Liver (tissue), 9 donors: Measurements from ENCODE around the gene CLCA1. TPM values are rescaled to one million over a fixed set of nuclear protein-coding genes. Genes with fewer than 3 reads are reported as not detected.

ENCODE experiments used
- DNase-seq: peaks from one replicate; pipeline ENCODE4 v3.0.0-alpha.2; 2017; ENCODE audit warnings: low spot score
- H3K27ac ChIP-seq, 2 donors: one replicate each; pipeline ENCODE4 v1.7.0; 2013; ENCODE audit warnings: inconsistent platforms in 2 of 2, low read length in 2 of 2, control low read depth in 1 of 2, low read depth in 1 of 2, mild to moderate bottlenecking in 1 of 2
- H3K27me3 ChIP-seq, 4 donors: one replicate each; pipeline versions ENCODE4 v1.6.1 to v1.7.0; 2013; ENCODE audit warnings: low read length in 3 of 4, inconsistent platforms in 1 of 4, mild to moderate bottlenecking in 1 of 4, moderate library complexity in 1 of 4; ENCODE audit not compliant: control insufficient read depth in 4 of 4, insufficient read depth in 4 of 4
- H3K36me3 ChIP-seq, 4 donors: one replicate each; pipeline versions ENCODE4 v1.6.1 to v1.7.0; 2013; ENCODE audit warnings: low read length in 3 of 4, mild to moderate bottlenecking in 3 of 4, low read depth in 1 of 4, moderate library complexity in 1 of 4; ENCODE audit not compliant: control insufficient read depth in 4 of 4, insufficient read depth in 3 of 4
- H3K4me1 ChIP-seq, 4 donors: one replicate each; pipeline versions ENCODE4 v1.6.1 to v1.7.0; 2013; ENCODE audit warnings: low read length in 3 of 4, mild to moderate bottlenecking in 3 of 4, moderate library complexity in 1 of 4; ENCODE audit not compliant: control insufficient read depth in 4 of 4, insufficient read depth in 4 of 4
- H3K4me3 ChIP-seq, 3 donors: one replicate each; pipeline versions ENCODE4 v1.6.1 to v1.7.0; 2013; ENCODE audit warnings: low read length in 3 of 3, control low read depth in 1 of 3, low read depth in 1 of 3, mild to moderate bottlenecking in 1 of 3
- H3K9ac ChIP-seq, 2 donors: one replicate each; pipeline ENCODE4 v1.7.0; 2013; ENCODE audit warnings: low read length in 2 of 2, mild to moderate bottlenecking in 2 of 2, moderate library complexity in 2 of 2, control low read depth in 1 of 2, low read depth in 1 of 2
- H3K9me3 ChIP-seq, 4 donors: one replicate each; pipeline versions ENCODE4 v1.6.1 to v1.7.0; 2013; ENCODE audit warnings: low read length in 3 of 4; ENCODE audit not compliant: control insufficient read depth in 4 of 4
- EGR1 ChIP-seq, 2 donors: IDR thresholded peaks; 2 replicates each; pipeline ENCODE4 v1.6.1; 2016 to 2018; ENCODE audit warnings: antibody characterized with exemption in 2 of 2, low read depth in 2 of 2
- FOXA1 ChIP-seq: IDR thresholded peaks from 2 replicates; pipeline ENCODE4 v1.6.1; 2016; ENCODE audit warnings: antibody characterized with exemption
- GABPA ChIP-seq, 2 donors: IDR thresholded peaks in 1 of 2; conservative IDR thresholded peaks in 1 of 2; 2 replicates each; pipeline ENCODE4 v1.6.1; 2016; ENCODE audit warnings: antibody characterized with exemption in 2 of 2, mild to moderate bottlenecking in 1 of 2, moderate library complexity in 1 of 2
- HNF4G ChIP-seq: IDR thresholded peaks from 2 replicates; pipeline ENCODE4 v1.6.1; 2016; ENCODE audit warnings: antibody characterized with exemption
- JUND ChIP-seq, 2 donors: IDR thresholded peaks; 2 replicates each; pipeline ENCODE4 v1.6.1; 2016; ENCODE audit warnings: antibody characterized with exemption in 2 of 2
- NR2F2 ChIP-seq: IDR thresholded peaks from 2 replicates; pipeline ENCODE4 v1.6.1; 2016; ENCODE audit warnings: antibody characterized with exemption
- RAD21 ChIP-seq, 2 donors: IDR thresholded peaks; 2 replicates each; pipeline ENCODE4 v1.6.1; 2016; ENCODE audit warnings: antibody characterized with exemption in 2 of 2, mild to moderate bottlenecking in 2 of 2
- SP1 ChIP-seq: IDR thresholded peaks from 2 replicates; pipeline ENCODE4 v1.6.1; 2018; ENCODE audit warnings: antibody characterized with exemption, mild to moderate bottlenecking
- TAF1 ChIP-seq: conservative IDR thresholded peaks from 2 replicates; pipeline ENCODE4 v1.6.1; 2016; ENCODE audit warnings: antibody characterized with exemption, mild to moderate bottlenecking
- WGBS: extraction: QIAGEN DNeasy Blood & Tissue Kit; methylation state at CpG from one replicate; pipeline ENCODE4 v1.1.7; 2013; 5-methylcytosine and 5-hydroxymethylcytosine counted together
- polyA plus RNA-seq, 2 donors: library from polyadenylated mRNA; stranded (reverse) in 1 of 2; unstranded in 1 of 2; fragments of 200-250 nt in 1 of 2; fragments of >200 nt in 1 of 2; fragmentation: Nextera tagmentation in 1 of 2; extraction: Ambion mirVana in 1 of 2; gene quantifications; one replicate each; pipeline versions ENCODE4 v1.2.1 to v1.2.3, GENCODE V29; 2013 to 2015
- total RNA-seq, 2 donors: library from RNA; depleted of rRNA; stranded (reverse); fragments of >200 nt; gene quantifications; one replicate each; pipeline ENCODE4 v1.2.3, GENCODE V29; 2014
- TF ChIP-seq, protein P1 (sequence below): IDR thresholded peaks from 2 replicates; pipeline ENCODE4 v1.6.1; 2016; ENCODE audit warnings: antibody characterized with exemption, mild to moderate bottlenecking
- TF ChIP-seq, protein P2 (sequence below): fragments of 150-350 bp; IDR thresholded peaks from 2 replicates; pipeline ENCODE4 v1.5.1; 2017; ENCODE audit warnings: improper control_type of control experiment, low read depth, low read length; ENCODE audit not compliant: missing input control
- TF ChIP-seq, protein P3 (sequence below): IDR thresholded peaks from 2 replicates; pipeline ENCODE4 v1.6.1; 2016; ENCODE audit warnings: antibody characterized with exemption
- TF ChIP-seq, protein P4 (sequence below): IDR thresholded peaks from 2 replicates; pipeline ENCODE4 v1.6.1; 2016; ENCODE audit warnings: antibody characterized with exemption
- donor health status: healthy.
- donor health status: healthy.
- donor health status: healthy.
- donor health status: healthy.
- donor health status: healthy.

Gene CLCA1
- total and polyA plus RNA-seq, 4 donors = not detected

DNA sequence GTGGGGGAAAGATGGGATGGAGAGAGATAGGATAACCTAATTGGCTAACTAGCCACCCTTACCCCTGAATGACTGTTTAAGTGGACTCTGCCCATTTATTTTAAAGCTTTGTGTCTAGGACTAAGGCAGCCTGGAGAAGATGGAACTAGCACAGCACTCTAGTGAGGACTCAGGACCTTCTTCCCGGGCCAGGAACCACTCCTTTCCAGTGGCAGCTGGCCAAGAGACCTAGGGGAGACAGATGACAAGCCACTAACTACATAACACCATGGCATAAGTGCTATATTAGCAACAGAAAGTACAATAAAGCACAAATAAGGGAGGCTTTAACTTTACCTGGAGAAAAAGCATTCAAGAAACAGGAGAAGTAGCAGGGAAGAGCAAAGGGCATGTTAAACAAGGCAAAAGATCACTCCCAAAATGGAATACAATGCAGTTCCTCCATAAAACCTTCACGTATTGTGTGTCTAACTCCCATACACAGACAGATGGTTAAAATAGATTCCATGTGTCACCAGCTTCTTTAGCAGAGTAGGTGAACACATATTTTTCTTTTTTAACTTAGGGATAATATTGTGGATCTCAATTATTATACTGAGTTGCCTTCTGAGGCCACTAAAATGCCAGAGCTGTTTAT lies 20.6 kb downstream of the CLCA1 start (continued):
- TF ChIP-seq, protein P1, sequence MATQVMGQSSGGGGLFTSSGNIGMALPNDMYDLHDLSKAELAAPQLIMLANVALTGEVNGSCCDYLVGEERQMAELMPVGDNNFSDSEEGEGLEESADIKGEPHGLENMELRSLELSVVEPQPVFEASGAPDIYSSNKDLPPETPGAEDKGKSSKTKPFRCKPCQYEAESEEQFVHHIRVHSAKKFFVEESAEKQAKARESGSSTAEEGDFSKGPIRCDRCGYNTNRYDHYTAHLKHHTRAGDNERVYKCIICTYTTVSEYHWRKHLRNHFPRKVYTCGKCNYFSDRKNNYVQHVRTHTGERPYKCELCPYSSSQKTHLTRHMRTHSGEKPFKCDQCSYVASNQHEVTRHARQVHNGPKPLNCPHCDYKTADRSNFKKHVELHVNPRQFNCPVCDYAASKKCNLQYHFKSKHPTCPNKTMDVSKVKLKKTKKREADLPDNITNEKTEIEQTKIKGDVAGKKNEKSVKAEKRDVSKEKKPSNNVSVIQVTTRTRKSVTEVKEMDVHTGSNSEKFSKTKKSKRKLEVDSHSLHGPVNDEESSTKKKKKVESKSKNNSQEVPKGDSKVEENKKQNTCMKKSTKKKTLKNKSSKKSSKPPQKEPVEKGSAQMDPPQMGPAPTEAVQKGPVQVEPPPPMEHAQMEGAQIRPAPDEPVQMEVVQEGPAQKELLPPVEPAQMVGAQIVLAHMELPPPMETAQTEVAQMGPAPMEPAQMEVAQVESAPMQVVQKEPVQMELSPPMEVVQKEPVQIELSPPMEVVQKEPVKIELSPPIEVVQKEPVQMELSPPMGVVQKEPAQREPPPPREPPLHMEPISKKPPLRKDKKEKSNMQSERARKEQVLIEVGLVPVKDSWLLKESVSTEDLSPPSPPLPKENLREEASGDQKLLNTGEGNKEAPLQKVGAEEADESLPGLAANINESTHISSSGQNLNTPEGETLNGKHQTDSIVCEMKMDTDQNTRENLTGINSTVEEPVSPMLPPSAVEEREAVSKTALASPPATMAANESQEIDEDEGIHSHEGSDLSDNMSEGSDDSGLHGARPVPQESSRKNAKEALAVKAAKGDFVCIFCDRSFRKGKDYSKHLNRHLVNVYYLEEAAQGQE = no peak

DNA sequence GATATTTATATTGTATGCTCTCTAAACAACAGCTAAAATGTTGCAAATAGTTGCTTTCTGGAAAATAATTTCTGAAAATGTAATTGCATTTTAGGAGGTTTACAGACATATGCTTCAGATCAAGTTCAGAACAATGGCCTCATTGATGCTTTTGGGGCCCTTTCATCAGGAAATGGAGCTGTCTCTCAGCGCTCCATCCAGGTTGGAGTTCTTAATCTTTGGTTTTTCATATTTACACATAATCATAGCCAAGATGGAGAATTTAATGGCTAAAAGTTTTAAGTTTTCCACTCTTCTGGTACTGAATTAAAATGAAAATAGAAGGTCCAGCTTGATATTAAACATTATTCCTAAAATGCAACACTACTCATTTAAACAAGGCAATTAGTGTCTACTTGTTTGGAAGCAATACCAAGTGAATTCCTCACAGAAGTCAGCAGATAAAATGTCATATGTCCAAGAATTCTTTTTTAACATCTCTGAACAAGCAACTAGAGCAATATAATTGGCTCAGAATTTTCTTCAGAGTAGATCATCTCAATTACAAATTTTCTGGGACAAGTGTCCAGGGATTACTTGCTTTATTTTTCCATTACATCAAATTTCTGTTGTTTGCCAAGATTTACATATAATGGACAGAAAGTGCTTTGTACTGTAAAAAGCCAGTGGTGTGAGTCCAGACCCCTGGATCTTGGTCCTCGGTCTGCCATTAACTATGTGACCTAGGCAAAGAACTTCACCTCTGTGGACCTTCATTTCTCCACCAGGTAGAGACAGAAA lies 22.6 kb downstream of the CLCA1 start:
- H3K9me3 ChIP-seq = no peaks in the 10 kb centered on the region
- H3K27me3 ChIP-seq = no peaks in the 10 kb centered on the region
- no peak overlapping the region for H3K27ac ChIP-seq
- no peaks in the 10 kb centered on the region for H3K36me3 ChIP-seq
- WGBS = 95% methylated on average over 2 of the region's 2 CpGs
- no peaks in the 10 kb centered on the region for H3K4me1 ChIP-seq
- H3K9ac ChIP-seq = no peak overlapping the region
- TF ChIP-seq, protein P2, sequence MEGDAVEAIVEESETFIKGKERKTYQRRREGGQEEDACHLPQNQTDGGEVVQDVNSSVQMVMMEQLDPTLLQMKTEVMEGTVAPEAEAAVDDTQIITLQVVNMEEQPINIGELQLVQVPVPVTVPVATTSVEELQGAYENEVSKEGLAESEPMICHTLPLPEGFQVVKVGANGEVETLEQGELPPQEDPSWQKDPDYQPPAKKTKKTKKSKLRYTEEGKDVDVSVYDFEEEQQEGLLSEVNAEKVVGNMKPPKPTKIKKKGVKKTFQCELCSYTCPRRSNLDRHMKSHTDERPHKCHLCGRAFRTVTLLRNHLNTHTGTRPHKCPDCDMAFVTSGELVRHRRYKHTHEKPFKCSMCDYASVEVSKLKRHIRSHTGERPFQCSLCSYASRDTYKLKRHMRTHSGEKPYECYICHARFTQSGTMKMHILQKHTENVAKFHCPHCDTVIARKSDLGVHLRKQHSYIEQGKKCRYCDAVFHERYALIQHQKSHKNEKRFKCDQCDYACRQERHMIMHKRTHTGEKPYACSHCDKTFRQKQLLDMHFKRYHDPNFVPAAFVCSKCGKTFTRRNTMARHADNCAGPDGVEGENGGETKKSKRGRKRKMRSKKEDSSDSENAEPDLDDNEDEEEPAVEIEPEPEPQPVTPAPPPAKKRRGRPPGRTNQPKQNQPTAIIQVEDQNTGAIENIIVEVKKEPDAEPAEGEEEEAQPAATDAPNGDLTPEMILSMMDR = no peak
- TF ChIP-seq TAF1 (no peak), RAD21 (IDR thresholded peaks at IDR 0.05) (no peak), JUND (IDR thresholded peaks at IDR 0.05) (no peak), NR2F2 (no peak)
- DNase-seq = no peak
- H3K4me3 ChIP-seq = no peak overlapping the region

DNA sequence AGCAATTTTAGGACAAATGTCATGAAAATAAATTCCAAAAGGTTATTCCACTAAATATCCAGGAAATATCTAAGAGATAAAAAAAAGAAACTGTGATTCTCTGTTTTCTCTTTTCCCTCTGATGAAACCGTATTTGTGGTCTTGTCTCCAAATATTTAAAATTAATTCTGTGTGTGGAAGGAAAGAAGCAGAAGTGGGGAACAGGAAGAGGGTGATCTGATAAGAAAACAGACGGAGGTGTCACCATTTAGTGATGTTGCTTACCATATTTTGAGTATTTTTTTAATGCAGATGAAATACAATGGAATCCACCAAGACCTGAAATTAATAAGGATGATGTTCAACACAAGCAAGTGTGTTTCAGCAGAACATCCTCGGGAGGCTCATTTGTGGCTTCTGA lies 29.6 kb downstream of the CLCA1 start:
- Histone ChIP-seq H3K4me3 (no peak overlapping the region), H3K9me3 (no peaks in the 10 kb centered on the region), H3K4me1 (peaks cover 0 to 5% (median 1%) of the 10 kb centered on the region in 4 donors), H3K36me3 (no peaks in the 10 kb centered on the region), H3K27me3 (no peaks in the 10 kb centered on the region), H3K27ac (no peak overlapping the region), H3K9ac (no peak overlapping the region)
- WGBS = 71% methylated on average over 3 of the region's 3 CpGs
- no peak for DNase-seq
- TF ChIP-seq, protein P1 = no peak
- TF ChIP-seq EGR1 (IDR thresholded peaks at IDR 0.05; ENCODE audit: low read depth in 2 of 2) (no peak), GABPA (IDR thresholded peaks at IDR 0.05 in 1 of 2, conservative IDR thresholded peaks at IDR 0.05 in 1 of 2) (no peak), HNF4G (no peak), FOXA1 (no peak), SP1 (no peak), RAD21 (IDR thresholded peaks at IDR 0.05) (no peak), NR2F2 (no peak)
- TF ChIP-seq, protein P2 = no peak
- TF ChIP-seq, protein P3, sequence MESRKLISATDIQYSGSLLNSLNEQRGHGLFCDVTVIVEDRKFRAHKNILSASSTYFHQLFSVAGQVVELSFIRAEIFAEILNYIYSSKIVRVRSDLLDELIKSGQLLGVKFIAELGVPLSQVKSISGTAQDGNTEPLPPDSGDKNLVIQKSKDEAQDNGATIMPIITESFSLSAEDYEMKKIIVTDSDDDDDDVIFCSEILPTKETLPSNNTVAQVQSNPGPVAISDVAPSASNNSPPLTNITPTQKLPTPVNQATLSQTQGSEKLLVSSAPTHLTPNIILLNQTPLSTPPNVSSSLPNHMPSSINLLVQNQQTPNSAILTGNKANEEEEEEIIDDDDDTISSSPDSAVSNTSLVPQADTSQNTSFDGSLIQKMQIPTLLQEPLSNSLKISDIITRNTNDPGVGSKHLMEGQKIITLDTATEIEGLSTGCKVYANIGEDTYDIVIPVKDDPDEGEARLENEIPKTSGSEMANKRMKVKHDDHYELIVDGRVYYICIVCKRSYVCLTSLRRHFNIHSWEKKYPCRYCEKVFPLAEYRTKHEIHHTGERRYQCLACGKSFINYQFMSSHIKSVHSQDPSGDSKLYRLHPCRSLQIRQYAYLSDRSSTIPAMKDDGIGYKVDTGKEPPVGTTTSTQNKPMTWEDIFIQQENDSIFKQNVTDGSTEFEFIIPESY = no peak
- TF ChIP-seq, protein P4, sequence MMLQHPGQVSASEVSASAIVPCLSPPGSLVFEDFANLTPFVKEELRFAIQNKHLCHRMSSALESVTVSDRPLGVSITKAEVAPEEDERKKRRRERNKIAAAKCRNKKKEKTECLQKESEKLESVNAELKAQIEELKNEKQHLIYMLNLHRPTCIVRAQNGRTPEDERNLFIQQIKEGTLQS = no peak
